HUES6 (cell line): Measurements from ENCODE around the gene TMEM126B.

Experiments
- H3K27ac ChIP-seq: 2 replicates; pipeline ENCODE4 v1.7.0; 2013; ENCODE audit warnings: low read depth, mild to moderate bottlenecking, low read length, inconsistent platforms
- H3K27me3 ChIP-seq: 2 replicates; pipeline ENCODE4 v1.6.1; 2013; ENCODE audit warnings: low read length; ENCODE audit not compliant: control insufficient read depth, insufficient read depth
- H3K36me3 ChIP-seq: 2 replicates; pipeline ENCODE4 v1.6.1; 2013; ENCODE audit warnings: low read length; ENCODE audit not compliant: control insufficient read depth, insufficient read depth
- H3K4me1 ChIP-seq: 2 replicates; pipeline ENCODE4 v1.6.1; 2013; ENCODE audit warnings: low read length; ENCODE audit not compliant: control insufficient read depth, insufficient read depth
- H3K4me3 ChIP-seq: 2 replicates; pipeline ENCODE4 v1.5.1; 2013; ENCODE audit warnings: low read depth, low read length
- H3K9ac ChIP-seq: one replicate; pipeline ENCODE4 v1.6.1; 2013; ENCODE audit warnings: mild to moderate bottlenecking, low read length
- H3K9me3 ChIP-seq: 2 replicates; pipeline ENCODE4 v1.6.1; 2013; ENCODE audit warnings: low read depth, low read length; ENCODE audit not compliant: control insufficient read depth, insufficient read depth

Gene TMEM126B

DNA sequence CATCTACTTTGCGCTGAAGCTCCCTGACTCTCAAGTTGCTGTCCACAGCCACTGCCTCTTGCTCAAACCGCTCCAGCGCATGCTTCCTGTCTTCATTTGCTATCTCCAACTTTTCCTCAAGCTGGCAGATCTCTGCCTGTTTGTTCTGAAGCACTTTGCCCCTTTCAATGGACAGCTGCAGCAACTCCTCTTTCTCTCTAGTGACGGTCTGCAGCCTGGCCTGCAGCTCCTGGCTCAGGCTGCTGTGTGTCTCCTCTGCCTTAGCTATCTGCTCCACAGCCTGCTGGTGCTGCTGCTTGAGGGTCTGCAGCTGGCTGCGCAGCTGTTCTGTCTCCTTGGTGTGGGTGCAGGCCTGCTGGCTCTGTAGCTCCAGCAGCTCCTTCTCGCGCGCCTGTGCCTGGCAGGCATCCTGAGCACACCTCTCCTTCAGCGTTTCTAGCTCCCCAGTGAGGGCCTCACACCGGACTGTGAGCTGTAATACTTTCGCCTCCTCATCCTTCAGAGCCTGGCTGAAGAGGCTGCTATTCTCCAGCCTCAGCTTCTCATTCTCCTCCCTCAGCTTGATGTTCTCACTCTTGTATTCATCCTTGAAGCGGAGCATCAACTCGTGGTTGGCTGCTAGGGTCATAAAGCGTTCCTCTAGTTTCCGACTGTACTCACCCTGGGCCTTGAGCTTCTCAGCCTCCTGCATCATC lies 56.9 kb downstream of the TMEM126B start:
- Histone ChIP-seq H3K27ac (no peak overlapping the region), H3K27me3 (no peaks in the 10 kb centered on the region), H3K9ac (no peak overlapping the region), H3K9me3 (no peaks in the 10 kb centered on the region), H3K36me3 (no peaks in the 10 kb centered on the region), H3K4me1 (peaks cover 7% of the 10 kb centered on the region; the same call in 1 of the 2 replicates), H3K4me3 (no peak overlapping the region)

DNA sequence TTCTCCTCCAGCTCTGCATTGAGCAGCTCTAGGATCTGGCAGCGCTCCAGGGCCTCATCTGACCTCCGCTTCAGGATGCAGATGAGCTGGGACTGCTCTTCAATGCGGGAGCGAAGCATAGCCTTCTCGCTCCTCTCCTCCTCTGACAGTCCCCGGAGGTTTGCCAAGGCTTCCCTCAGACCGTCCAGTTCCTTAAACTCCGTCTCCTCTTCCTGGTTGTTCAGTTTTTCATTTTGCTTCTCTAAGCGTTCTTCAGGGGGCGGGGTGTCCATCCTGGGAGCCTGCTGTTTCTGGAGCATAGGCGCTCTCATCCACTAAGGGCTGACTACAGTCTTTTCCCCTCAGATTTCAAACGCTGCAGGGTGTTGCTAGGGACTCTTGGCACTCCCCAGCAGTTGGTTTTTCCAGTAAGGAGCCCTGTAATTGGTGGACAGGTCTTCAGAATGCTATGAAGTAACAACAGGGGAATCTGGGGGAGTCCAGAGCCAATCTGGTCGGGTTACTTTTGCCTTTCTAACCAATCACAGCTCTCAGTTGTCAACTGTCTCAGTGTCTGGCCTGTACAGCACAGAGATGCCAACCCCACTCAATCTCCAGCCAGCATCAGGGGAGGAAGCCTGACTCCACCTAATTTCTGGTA lies 57.5 kb downstream of the TMEM126B start, which contains the start of gene CCDC89:
TSS of gene CCDC89 (minus strand) at position 376 of the 640 bp plus-strand sequence. CDS start at position 311, 65 bp downstream.
- no peak within 1 kb of the TSS for H3K9ac ChIP-seq
- H3K4me3 ChIP-seq: no peak within 1 kb of the TSS
- H3K4me1 ChIP-seq: peaks cover 7% of the 10 kb centered on the region; the same call in 1 of the 2 replicates
- no peaks in the 10 kb centered on the region for H3K9me3 ChIP-seq
- no peak within 1 kb of the TSS for H3K27ac ChIP-seq
- no peaks in the 10 kb centered on the region for H3K36me3 ChIP-seq
- H3K27me3 ChIP-seq: no peaks in the 10 kb centered on the region
